TTC549 (cell line): ENCODE results near the gene NPTXR.
"Not testable (repeated sequence)": the region's sequence is repeated elsewhere in the genome, so short reads cannot be mapped to it uniquely, and the experiment has no call there.

Experiments
- FAIRE-seq: peaks from 2 replicates; lab custom pipeline; 2012; peaks lifted over from hg19 to GRCh38; lab: Jason Lieb, UNC

Gene NPTXR

DNA sequence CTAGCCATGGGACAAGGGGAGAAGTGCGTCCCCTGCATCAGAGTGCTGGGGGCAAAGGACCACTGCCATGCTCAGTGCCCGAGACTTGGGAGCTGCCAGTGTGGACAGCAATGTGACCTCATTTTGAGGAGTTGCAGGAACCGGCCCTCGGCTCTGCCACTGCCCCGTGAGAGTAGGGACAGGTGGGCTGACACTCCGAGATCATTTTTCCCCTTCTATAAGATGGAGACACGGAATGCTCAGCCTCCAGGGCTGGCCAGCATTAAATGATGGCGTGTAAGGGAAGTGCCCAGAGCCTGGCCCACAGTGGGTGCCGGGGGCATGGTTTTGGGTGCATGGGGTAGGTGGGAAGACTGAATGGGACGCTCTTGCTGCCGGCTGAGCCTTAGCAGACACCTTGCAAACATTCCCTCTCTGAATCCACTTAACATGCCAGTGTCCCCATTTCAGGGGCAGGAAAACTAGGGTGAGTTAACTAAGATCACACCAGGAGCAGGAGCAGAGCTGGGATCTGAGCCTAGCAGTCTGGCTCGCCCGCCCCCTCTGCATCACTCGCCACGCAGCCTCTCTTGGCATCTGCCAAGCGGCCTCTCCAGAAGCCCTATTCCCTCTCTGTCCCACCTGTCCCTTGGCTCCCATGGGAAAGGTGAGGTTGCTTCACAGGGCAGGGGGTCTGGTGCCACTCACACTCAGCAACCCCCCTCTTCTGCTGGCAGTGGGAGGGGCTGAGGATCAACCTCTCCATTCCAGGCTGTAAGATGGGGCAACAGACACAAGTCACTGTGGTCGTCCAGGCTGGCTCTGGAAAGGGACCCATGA lies 13.6 kb downstream of the NPTXR start:
- no peak for FAIRE-seq

DNA sequence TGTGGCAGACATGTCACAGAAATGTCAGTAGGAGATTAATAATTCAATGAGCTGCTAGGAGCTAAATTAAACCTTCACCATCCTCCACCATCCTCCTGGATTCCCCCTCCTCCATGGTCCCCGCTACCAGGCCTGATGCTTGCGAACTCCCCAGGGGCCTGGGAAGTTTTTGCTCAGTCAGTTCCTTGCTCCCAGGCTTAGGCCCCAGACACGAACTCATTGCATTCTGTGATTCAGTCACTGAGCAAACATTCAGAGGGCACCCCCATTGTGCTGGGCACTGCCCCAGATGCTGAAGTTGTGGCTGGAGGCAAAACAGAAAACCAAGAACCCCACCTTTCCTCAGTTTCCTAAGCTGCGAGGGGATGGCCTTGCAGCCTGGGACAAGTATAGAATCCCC lies 14.3 kb downstream of the NPTXR start:
- no peak for FAIRE-seq

DNA sequence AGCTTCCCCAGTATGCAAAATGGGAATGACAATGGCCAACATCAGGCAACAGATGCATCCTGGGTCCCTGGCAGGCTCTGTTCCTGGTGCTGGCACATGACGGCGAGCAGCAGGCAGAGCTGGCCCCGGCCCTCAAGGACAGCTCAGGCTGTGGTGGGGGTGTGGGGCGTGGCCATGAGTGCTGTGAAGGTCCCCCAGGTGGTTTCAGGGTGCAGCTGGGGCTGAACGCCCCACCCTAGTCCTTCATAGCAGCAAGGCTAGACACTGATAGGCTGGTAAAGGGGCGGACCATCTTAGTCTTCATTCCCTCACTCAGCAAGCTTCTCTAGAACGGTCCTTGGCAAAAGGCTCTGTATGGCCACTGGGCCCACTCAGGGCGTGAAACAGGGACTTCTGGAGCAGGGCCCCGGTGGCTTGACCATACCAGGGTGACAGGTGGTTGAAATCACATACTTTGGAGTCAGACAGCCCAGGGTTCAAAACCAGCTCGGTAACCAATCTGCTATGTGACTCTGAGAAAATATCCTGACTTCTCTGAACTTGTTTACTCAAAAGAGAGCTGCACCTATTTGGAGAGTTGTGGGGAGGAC lies 15.1 kb downstream of the NPTXR start:
- FAIRE-seq = no peak

DNA sequence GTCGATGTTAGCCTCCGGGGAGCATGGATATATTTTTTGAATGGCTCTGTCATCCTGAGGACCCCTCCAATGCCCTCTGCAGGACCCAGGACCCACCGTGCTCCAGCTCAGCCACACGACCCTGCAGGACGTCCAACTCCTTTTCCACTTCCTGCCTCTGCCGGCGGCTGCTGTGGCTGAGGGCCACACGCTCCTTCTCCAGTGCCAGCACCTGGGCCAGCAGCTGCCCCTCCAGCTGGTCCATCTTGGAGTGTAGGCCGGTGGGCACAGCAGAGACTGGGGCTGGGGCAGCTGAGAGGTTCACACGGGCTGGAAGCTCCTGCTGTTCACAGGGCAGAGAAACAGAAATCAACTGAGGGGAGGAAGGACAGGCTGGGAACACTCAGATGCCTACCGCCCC lies 15.6 kb downstream of the NPTXR start:
- no peak for FAIRE-seq

DNA sequence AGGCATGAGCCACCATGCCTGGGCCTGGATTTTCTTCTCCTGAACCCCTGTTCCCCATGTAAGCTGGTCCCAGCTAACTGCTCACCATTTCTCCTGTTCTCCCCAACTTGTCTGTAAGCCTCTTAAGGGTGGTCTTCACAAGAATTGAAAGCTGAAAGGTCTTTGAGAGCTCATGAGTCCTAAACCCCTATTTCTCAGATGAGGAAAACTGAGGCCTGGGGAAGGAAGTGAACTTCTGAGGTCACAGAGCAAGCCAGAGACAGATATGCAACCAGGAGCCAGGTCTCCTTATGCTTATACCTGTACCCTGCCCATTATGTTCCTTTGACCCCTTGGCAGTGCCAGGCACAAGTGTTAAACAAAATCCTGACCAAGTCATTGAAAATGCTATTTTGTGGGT lies 16.3 kb downstream of the NPTXR start:
- no peak for FAIRE-seq

DNA sequence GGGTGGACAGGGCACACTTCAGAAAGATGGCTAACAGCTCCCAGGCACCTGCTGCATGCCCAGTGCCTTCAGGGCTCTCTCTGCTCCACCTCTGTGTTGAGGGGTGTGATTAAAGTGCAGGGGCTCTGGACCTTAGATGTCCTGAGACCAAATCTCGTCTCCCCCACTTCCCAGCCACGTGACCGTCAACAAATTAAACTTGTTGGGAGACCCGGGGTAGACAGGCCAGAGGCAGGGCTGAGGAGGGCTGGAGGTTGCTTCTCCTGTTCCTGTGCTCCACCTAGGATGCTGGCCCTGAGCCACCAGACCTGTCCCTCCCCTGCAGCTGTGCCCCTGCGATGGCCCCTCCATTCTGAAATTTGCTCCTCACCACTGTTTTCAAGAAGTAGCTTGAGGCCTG lies 17.0 kb downstream of the NPTXR start:
- no peak for FAIRE-seq

DNA sequence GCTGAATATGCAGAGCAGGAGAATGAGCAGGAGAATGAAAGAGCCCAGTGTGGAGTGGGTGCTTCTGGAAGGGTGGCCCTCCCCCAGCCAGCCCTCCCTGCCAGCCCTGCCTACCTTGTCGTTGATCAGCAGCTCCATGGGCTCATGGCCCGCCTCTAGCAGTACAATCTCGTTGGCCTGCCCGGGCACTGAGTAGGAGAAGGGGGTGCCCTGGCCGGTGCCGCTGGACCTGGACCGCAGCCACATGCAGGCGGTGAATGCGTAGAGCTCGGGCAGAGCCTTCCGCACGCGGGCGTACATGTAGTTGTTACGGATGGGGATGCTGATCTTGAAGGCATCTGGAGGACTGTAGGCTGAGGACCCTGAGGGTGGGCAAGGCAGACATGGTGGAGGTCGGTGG lies 17.4 kb downstream of the NPTXR start:
- no peak for FAIRE-seq

DNA sequence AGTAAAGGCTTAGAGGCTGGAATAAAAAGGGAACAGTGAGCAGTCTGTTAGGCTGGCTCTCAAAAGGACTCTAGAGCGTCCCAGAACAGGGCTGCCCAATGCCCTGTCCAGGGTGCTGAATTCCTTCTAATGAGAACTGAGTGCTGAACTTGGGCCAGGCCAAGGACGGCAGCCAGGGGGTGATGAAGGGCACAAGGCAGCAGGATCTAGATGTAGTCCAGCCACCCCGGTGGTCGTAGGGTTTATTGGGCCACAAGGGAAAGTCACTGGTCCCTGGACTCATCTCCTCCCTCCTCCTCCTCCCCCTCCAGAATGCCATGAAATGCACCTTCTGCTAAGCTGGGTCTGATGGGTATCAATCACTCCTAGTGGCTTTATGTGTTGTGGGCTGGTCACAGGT lies 19.2 kb downstream of the NPTXR start:
- FAIRE-seq = no peak

DNA sequence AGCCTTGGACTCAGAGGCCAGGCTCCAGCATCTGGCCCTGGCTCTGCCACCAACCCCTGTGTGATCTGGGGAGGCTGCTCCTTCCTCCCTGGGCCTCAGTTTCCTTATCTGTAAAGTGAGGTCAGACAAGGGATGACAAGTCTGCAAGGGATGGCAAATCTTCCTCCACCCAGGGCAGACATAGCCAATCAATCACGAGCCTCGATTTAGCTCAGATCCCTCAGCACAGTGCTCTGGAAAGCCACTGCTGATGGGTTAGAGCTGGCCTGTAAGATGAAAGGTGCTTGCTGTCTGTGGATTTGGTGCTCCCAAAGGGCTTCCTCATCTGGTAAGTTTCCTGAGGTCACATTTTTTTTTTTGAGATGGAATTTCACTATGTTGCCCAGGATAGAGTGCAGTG lies 20.2 kb downstream of the NPTXR start:
- FAIRE-seq = no peak

DNA sequence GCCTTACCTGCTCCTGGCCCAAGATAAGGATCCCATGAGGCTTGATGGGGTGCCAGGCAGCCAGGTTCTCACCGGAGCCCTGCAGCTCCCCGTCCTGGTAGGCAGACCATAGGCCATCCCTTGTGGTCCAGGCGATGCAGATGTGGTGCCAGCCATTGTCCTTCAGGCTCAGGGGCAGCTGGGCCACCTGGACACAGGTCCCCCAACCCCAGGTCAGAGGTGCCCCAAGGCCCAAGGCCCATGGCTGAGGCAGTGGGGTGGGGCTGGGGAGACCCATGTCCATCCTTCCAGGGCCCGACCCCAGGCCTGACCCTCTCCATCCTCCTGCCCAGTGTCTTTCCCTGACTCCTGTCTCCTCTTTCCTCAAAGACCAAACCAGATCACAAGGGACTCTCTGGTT lies 20.8 kb downstream of the NPTXR start:
- FAIRE-seq = no peak

DNA sequence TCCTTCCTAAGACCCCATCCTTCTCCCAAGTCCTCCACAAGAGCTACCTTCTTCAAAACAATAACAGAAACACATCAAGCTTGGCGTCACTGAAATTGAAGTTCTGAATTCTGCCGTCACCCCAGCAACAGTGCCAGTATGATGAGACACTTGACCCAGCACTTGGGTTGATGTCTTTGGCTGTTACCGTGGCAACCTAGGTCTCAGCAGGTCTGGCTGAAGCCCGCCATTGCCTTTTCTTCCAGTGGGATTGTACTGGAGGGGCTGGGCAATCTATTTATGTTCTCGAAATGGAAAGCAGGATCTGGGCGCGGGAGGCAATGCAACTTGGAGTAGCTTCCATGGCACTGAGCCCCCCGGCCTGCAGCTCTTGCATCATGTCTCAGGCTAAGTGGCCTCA lies 23.8 kb downstream of the NPTXR start:
- no peak for FAIRE-seq

DNA sequence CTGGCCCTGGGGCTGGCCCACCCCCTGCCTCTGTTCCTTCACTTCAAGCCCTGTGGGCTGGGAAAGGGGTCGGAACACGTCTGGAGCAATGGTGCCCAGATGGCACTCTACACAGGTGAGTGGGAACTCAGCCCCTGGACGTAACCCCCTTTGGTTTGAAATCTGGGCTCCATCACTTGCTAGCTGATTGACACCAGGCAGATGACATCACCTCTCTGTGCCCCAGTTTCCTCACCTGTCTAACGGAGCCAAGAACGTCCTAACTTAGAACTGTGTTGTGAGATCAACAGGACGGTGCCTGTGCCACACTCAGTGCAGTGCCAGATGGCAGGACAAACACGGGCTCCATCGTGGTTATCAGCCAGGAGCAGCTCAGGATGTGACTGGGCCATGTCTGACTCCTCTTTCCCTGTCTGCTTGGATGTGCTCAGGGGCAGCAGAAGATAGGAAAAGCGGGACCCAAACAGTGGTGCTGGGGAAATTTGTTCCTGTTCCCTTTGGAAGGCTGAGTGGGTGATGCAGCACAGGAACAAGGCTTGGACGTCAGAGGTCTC lies 24.4 kb downstream of the NPTXR start:
- no peak for FAIRE-seq

DNA sequence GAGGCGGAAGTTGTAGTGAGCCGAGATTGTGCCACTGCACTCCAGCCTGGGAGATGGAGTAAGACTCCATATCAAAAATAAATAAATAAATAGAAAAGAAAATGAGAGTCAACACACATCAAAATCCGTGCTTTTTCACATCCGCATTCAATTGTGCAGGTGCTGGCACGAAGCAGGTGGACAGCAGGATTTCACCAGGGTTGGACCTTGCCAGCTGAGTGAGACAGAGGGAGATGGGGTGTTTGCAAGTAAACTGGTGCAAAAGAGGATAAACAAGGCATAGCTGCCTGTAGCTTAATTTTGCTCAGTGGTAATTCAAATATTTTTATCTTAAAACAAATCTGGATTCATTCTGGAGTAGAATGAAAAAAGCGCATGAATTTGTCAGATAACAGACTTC lies 26.6 kb downstream of the NPTXR start:
- FAIRE-seq = no peak

DNA sequence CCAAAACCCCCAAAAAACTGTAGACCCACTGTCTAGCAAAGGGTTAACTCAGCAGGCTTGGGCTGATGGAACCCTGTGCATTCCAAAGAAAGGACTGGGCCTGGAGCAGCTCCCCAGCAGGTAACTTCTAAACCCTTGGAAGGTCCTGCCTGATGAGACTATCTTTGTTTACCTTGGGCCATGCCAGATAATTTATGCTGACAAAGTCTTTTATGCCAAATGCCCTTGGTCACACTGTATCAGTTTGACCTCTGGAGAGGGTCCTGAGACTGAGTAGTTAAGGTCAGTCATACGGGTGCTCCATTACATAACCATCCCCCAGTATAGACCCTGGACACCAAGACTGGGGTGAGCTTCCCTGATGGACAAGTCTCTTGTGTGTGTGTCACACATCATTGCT lies 28.0 kb downstream of the NPTXR start:
- FAIRE-seq = no peak

DNA sequence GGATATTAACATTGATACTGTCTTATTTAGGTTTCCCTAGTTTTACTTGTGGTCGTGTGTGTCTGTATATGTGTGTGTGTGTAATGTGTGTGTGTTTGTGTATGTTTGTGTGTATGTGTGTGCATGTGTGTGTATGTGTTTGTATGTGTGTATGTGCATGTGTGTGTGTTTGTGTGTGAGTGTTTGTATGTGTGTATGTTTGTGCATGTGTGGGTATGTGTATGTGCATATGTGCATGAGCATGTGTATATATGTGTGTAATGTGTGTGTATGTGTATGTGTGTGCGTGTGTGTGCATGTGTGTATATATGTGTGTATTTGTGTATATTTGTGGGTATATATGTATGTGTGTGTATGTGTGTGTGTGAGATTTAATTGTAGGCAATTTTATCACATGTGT lies 32.6 kb downstream of the NPTXR start:
- FAIRE-seq = no peak

DNA sequence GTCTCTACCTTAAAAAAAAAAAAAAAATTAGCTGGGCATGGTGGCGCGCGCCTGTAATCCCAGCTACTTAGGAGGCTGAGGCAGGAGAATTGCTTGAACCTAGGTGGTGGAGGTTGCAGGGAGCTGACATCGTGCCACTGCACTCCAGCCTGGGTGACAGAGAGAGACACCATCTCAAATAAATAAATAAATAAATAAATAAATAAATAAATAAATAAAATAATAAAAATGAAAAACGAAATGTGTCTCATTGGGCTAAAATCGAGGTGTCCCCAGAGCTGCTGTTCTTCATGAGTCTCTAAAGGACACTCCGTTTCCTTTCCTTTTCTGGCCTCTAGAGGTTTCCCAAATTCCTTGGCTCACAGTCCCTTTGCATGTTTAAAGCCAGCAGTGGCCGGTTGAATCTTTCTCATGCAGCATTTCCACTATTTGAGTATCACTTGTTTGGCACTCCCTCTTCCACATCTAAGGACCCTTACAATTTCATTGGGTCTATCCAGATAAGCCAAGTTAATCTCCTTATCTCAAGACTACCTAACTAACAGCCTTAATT lies 38.7 kb downstream of the NPTXR start:
- not testable (repeated sequence) for FAIRE-seq

DNA sequence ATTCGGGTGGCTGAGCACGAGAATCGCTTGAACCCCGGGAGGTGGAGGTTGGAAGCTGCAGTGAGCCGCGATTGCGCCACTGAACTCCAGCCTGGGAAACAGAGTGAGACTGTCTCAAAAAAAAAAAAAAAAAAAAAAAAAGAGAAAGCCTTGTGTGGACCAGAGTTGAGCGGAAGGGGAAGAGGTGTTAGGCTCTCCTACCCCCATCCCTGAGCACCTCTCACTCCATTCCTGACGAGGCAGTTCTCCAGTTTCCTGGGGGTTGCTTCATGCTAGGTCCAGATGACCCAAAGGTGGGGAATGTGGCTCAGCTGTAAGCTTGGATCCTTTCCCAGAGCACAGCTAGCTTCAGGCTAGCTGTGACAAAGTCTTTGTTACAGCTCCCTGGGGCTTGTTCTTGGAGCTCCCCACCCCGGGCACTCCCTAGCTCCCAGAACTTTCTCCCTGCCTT lies 41.1 kb downstream of the NPTXR start:
- no peak for FAIRE-seq

DNA sequence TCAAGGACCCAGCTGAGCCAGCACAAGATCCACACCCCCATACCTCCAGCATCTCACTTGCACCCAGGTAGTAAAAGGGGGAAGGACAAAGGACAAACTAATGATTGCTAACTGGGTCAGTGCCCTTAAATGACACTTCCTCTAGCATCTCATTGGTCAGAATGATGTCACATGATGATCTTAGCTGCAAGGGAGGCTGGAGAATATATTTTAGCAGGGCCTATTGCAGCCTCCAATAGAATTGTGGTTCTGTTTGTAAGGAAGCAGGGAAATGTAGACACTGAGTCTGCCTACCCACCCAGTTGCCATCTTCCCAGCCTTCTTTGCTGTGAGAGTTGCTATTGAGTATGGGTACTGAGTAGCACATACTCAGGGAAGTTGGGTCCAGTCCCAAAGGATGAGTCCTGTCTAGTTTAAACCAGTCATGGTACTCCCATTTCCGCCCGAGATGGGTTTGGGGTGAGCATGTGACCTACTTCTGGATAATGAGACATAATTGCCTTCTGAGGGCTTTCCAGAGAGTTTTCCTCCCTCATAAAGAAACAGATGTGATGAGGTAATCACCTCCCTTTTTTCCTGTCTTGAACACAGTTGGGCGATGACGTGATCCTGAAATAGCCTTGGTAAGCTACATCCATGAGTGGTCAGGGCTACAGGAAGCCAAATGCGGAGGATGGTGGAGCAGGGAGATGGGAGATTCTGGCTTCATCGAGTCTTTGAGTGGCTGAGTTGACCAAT lies 44.4 kb downstream of the NPTXR start:
- no peak for FAIRE-seq

DNA sequence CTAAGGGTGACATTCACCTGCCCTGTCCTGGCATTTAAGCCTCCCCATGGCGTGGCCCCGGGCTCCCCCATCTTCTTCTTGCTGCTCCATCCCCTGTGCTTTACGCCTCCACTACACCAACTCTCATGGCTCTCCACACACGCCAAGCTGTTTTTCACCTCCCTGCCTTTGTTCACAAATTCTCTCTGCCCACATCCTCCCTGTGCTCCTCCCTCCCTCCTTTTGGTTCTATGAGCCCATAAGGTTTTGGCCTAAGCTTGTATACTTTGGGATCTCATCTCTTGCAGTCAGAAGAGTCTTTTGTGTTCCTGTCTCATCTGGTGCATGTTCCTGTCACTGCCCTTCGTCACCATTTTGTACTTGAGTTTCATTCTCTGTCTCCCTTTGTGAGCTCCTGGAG lies 45.3 kb downstream of the NPTXR start:
- no peak for FAIRE-seq

DNA sequence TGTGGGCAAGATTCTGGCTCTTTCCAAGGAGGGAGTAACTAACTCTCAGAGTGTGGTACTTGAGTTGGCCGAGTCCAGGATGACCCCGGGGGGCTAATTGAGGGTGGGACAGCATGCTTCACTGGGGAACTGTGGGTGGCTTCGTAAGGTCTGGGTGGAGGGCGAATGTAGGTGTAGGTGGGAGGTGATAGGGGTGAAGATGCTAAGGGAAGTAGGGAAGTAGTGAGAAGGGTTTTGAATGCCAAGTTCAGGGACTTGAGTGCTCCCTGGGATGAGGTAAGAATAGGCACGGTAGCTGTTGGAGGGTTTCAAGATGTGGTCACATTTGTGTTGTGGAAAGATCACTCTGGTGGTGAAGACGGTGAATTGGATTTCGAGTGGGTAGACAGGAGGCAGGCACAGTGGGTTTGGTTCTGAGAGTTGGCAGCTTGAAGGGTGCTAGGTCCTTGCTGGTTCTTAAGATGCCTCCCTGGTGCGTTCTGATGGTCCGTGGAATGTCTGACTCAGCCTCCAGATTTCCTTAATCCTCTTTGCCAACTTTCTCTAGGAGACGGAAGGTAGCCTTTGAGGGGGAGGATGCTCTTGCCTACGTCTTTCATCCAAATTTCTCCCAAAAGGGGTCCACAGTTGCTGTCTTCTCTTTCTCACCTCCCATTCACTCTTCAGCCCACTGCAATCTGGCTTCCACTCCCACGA lies 47.4 kb downstream of the NPTXR start:
- FAIRE-seq = no peak

DNA sequence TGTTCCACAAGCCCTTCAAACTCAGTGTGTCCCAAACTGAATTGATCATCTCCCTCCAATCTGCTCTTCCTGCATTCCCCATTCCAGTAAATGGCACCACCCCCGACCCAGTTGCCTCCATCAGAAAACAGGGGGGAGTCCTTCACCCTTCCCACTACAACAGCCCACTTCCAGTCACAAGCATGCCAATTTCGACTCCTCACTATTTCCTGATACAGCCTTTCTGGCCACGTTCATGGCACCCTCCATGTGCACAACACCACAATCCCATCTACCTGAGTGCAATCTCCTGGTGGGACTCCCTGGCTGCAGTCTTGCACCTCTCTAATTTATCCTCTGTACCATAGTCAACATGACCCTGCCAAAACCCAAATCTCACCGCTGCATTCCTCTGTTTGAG lies 48.3 kb downstream of the NPTXR start:
- FAIRE-seq = no peak
